ENCODE measurements around the gene ABTB1.
"Not testable (repeated sequence)": the region's sequence is repeated elsewhere in the genome, so short reads cannot be mapped to it uniquely, and the experiment has no call there.

Gene ABTB1

DNA sequence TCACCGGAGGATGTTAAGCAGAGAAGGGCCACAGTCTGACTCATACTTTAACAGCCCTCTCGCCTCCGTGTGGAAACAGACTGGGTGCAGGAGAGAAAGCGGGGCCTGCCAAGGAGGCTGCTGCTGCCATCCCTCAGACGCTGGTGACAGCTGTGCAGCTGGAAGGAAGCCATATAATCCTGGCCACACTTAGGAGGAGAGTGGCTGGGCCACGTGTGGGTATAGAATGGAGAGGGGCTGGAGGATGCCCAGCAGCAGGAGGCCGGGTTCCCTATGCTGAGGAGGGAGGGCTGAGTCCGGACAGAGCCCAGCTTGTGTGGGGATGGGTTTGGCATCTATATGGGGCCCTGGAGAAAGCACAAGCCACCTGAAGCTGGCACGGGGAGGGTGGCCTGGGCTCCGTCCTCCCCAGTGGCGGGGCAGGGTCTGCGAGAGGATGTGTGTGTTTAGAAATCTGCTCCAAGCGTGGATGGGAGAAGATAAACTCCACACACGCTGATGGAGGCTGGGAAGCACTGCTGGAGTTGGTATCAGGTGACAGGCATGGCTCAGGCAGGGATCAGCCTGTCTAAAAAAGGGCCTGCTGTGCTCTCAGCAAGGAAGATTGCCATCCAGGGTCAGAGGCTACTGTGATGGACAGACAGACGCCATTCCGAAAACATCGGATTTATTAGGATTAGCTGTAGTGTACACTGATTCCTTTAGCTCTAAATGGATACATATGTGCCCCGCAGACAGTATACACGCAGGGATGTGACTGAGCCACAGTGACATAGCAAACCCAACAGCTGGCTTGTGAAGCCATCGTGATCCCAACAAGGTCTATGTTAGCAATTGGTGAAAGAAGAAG, 15.9 kb downstream of the ABTB1 start:
- DNase-seq, result no peak

DNA sequence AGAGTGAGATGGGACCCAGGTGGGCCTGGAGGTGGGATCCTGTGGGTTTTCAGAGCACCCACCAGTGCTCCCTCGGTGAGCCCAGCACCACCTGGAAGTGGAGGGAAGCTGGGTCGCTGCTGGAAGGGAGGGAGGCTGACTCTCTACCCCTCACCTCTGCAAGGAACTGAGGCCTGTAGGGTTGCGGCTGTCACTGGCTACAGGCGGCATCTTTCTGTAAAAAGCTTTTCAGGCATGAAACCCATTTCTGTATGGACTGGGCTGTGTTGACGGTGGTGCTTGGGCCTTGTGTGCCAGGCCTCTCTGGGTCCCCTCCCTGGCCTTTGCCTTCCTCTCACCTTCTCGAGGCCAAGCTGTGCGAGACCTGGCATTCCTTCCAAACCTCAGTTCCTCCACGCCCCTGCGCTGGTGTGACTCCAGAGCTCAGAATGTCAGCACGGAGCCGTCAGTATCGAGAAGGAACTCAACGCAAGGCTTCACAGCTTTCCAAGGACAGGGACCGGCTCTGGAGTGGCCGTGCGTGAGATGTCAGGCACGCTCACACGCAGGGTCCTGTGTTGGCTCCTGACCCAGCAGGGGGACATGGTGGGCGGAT, 16.6 kb downstream of the ABTB1 start:
- DNase-seq, result no peak

DNA sequence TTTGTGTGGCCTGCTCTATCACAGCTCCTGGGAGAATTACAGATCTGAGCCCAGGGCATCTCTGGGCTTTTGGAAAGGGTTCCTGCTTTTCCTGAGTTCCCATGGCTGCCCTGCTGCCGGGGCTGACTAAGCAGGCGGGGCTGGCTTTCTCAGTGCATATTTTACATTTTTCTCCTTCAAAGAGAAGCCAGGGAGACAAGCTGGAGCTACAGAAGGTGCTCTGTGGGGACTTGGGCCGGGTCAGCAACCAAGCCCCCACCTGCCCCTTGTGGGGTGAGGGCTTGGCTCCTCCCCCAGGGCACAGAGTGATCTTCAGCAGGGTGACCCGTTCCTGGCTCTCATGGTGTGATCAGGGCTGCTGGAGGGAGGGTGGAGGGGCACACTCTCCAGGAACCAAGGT, 17.4 kb downstream of the ABTB1 start:
- no peak for DNase-seq

DNA sequence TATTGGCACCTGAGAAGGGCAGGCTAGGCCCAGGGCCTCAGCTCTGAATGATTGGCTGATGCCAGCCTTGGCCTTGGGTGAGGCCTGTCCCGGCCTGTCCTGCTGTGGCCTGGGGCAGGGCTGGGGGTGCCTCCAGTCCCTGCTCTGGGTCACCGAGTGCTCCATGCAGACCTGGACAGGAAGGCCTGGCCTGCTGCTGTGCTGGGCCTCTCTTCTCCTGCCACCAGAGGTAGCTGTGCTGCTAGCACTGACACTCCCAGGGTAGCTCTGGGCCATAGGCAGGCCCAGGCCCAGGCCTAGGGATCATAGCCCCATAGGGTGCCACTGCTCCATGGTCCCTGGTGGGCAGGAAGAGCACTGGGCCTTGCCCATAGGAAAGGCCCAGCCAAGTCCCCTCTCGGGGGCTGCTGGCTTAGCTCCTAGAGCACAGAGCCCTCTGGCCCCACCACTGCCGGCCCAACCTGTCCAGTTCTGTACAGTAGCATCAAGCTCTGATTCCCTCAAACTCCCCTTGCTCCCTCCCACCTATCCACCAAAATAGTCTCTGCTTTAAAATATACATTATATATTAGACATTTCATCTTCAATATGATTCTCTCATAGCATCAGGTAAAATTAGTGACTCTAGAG, 18.2 kb downstream of the ABTB1 start:
- DNase-seq, result no peak

DNA sequence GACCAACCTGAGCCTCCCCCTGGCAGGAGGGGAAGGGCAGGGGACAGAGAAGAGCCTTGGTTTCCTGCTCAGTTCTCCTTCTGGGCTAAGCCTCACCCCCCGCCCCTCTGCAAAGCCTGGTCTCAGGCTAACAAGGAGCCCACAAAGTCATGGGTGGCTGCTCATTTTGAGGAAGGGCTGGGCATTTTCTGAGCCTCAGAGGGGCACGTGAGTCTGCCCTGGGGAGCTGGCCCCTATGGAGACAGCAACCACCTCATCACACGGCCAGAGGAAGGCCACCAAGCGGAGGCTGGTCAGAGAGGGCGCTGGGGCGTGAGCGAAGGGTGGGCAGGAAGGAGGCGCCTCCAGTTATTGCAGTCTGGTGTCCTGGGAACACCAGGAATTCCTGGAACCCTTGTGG, 18.7 kb downstream of the ABTB1 start:
- no peak for DNase-seq

DNA sequence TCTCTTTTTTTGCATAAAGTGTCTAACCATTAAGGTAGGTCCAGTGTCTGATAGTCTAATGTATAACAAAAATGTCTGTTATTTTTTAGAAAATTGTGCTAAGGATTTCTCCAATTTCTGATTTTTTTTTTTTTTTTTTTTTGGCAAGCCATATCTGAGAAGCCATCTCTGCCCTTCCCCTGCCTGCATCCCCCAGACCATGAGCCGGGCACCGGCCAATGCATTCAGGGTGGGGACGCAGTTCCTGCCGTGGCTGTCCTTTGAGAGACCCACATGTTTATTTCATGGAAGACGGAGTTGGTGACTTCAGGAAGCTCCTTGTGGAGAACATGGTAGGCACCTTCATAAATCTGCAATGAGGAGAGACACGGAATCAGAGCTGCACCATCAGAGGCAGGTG, 19.2 kb downstream of the ABTB1 start:
- no peak for DNase-seq

DNA sequence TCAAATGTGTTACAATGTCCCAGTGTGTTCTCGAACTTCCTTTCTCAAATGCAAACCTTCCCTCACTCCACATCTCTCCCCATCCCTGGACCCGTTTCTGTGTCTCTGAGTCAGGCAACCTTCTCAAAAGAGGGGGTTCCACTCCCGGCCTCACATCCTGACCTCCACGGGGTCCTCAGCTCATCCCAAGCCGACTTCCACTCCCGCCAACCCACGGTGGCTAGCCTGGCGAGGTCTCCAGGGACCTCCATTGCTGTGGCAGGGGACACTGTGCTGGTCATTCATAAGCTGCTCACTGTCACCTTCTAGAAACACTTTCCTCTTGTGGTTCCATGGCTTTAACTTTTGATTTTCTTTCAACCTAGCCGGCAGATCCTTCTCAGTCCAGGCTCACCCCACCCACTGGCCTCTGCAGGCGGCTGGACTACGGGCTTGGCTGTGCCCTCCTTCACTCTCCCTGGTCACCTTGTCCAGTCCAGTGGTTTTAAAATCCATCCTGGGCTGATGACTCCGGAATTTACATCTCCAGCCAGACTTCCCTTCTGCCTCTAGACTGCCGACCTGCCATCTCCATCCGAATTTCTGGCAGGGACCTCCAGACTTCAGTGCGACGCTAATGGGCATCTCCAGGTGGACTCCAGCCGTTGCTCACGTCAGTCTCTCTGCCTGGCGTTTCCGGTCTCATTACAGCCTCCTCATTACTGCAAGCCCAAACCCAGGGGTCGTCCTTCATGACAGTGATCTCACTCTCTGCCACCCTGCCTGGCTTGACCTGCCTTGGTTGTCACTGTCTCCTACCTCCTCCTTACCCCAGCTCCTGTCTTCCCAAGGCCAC, 20.0 kb downstream of the ABTB1 start:
- no peak for DNase-seq

DNA sequence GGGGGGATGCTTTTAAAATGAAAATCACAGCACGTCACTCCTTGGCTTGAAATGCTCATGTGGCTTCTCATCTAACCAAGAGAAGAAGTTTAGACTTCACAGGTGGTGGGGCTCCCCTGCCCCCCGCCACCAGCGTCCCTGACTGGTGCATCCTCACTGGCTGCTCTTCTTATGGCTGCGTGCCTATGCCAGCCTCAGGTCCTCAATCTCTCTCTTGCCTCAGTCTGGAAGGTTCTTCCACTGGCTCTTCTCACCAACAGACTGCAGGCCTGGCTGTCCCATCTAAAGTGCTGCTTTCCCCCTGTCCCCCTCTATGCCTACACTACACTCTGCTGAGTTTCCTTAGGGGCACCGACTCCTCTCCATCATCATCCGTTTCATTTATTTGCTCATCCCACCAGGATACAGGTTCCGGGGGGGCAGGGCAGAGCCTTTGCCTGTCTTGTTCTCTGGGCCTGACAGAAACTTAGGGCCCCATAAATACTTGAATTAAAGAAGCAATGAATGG, 20.6 kb downstream of the ABTB1 start:
- no peak for DNase-seq

DNA sequence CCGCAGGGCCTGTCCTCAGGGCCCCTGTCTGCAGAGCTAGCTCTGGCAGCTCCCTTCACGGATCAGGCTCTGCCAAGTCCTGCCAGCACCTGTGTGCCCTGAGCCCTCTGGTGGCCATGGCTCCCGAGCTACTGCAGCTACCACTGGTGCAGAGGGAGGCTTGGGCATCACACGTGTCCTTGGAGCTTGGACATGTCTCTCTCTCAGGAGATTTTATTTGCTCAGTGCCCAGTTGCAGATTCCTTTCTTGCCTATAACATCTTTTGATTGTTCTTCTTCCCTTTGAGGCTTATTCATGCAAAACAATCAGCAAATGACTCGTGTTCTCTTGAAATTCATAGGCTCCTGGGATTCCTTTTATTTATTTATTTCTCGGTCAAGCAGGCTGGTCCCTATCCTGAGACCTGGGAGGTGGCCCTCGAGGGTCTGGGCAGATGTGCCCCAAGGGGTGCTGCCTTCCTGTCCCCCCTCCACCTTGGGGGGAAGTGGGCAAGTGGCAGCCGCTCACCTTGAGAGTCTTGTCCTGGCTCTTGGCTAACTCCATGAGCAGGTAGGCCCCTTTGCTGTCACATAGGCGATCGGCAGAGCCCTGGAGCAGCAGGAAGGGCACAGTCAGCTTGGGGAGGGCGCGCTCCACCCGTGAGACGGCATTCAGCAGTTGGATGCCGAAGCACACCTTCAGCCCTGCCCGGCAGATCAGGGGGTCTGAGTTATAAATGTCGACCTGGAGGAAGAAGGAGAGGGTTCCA, 21.9 kb downstream of the ABTB1 start:
- no peak for DNase-seq

DNA sequence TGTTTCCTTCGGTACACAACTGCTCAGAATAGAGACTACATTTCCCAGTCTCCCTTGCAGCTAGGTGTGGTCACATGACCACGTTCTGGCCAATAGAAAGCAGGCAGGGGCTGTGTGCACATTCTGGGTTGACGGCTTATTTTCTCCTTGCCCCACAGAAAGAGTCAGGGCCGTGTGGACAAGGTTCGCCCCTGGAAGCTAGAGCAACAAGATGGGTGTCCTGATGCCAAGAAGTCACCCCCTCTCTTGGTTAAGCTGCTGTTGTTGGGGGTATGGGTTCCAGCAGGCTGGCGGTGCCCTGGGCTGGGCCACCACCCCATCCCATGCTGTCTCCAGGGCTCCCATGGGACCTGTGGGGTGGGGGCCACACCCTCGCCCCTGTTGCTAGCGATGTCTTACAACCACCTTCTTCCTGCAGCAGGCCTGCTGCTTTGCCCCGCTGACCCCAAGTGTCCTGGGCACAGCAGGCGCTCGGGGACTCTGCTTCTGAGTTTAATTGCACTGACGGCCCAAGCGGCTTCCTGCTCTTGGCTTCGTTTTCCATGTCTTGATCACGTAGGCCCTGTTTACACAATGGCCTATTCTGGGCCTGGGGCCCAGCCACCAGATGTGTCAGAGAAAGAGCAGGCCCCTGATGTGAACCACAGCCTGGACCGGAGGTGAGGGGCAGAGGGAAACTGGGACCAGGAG, 24.9 kb downstream of the ABTB1 start:
- no peak for DNase-seq

DNA sequence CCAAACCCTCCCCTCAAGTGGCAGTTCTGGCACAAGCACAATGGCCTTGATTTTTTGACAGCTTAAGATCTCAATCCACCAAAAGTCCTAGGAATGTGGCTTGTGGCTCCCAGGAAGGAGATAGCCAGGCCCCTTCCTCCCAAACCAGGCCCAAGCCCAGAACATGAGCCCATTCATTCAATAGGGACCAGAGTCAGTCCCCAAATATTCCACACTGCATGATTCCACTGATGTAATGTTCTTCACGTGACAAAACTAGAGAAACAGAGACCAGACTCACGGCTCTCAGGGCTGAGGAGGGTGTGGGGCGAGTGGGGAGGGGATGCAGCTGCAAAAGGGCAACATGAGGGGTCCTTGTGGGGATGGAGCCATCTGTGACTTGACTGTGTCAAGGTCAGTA, 25.5 kb downstream of the ABTB1 start:
- no peak for DNase-seq

DNA sequence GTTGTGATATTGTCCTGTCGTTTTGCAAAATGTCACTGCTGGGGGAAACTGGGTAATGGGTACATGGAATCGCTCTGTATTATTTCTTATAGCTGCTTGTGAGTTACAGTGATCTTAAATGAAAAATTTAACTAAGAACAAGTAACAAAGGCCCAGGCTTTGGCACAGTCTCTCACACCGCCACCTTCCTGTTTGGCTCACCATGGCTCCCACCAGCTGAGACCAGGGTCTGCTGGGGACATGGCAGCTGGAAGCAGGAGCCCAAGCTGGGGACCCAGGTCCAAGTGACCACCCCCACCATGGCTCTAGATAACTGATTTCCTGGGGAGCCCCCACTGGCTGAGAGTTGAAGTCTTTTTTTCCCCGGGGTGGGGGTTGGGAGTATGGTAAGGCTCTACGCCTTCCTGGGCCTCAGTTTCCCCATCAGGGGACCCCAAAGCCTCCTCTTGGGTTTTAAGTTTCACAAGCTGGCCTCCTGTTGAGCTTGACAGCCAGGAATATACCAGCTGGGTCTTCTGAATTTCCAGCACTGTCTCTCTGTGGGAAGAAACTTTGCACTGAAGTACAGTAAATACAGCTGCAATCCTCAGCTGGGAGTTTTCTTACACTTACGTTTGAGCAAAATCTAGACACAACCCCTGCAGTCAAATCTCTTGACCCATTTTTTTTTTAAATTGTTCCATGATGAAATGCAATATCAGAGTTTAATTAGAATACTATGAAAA, 26.1 kb downstream of the ABTB1 start:
- DNase-seq, result no peak

DNA sequence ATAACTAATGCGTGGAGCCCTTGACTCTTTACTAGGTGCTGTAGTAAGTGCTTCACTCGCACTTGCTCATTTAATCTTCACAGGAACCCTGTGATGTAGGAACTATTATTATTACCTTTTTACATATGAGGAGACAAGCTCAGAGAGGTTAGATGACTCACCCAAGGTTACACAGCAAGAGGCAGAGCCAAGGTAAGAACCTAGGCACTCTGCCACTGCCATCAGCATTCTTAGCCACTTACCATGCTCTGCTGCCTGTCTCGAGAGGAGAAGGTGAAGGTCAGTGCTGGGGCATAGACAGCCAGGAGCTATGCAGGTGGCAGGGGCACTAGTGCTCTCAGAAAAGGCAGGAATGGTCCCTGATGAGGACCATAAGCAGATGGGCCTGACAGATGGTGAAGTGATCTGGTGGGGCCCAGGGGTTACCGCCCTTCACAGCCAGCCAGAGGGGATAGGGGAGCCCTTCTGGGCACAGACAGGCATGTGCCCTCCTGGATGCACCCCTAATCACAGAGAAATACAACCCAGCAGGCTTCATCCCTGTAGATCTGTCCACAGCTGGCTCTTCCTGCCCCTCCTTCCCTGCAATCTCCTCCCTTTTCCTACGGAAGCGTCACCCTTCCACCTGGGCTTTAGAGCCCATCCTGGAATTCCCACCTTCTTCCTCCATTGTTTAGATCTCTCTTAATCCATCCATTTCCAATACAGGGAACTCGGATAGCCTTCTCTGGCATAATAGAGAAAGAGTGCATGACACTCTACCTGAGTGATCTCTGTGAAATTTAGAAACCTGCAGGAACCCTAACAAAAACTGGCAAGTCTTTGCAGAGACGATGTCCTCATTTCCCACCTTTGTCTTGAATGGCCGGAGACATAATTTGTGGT, 26.9 kb downstream of the ABTB1 start:
- DNase-seq, result no peak

DNA sequence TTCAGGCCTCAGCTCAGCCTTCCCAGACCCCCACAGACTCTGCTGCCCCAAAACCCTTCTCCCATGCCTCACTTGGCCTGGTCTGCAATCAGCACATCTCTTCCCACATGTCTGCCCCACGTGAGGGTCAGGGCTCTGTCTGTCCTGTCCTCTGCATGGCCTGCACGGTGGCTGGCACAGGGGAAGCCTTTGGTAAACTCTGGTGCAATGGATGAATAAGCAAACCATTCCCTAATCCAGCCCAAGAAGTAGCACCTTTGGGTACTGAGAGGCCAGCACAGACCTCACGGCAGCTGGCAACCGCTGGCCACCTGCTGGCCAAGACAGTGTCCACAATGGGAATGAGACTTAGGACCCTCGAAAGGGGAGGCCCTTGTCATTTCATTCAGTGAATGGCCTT, 27.7 kb downstream of the ABTB1 start:
- DNase-seq, result no peak

DNA sequence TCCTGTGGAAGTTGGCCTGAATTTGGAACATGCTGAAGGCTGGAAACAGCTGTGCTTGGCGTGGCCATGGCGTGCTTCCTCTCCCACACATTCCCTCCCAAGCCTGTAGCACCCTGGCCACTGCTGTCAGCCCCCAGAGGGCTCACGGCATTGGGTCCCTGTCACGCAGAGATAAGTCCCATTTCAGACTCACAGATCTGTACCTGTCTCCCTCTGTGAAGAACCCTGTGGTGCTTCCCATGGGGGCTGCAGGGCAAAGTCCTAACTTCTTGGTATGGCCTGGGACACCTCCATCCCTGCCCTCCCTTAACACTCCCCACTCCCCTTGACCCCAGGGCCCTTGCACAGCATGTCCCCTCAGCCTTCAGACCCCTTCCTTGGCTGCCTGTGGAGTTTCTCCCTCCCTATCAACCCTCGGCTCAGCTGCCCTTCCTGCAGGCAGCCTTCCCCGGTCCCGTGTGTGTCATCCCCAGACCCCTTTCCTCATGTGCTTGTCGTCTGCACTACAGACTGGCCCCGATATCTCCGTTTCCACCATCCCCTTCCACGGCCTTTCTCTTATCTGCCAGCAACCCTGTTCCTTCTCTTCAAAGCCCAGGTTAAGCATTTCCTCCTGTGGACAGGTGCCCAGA, 28.6 kb downstream of the ABTB1 start:
- DNase-seq, result no peak

DNA sequence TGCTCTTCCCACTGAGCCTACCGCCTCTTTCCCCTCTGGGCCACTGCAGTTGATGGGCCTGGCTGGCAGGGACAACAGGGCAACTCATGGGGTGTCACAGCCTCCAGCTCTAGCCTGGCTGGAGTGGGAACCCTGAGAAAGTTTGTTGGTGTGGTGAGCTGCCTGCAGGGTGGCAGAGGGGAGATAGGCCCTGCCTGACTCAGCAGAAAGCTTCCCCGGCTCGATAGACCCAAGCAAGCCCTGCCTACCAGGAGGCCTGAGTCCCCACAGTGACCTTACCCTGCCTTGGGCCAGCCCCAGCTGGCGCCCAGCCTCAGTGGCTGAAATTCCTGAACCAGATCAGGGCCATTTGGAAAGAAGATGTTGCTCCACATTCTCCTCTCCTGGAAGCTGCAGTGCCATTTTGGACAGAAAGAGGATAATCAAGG, 29.4 kb downstream of the ABTB1 start:
- DNase-seq, result no peak

DNA sequence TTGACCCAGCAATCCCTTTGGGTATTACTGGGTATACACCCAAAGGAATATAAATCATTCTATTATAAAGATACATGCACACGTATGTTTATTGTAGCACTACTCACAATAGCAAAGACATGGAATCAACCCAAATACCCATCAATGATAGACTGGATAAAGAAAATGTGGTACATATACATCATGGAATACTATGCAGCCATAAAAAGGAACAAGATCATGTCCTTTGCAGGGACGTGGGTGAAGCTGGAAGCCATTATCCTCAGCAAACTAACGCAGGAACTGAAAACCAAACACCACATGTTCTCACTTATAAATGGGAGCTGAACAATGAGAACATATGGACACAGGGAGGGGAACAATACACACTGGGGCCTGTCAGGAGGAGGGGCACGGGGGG, 32.1 kb downstream of the ABTB1 start:
- DNase-seq, result not testable (repeated sequence)

DNA sequence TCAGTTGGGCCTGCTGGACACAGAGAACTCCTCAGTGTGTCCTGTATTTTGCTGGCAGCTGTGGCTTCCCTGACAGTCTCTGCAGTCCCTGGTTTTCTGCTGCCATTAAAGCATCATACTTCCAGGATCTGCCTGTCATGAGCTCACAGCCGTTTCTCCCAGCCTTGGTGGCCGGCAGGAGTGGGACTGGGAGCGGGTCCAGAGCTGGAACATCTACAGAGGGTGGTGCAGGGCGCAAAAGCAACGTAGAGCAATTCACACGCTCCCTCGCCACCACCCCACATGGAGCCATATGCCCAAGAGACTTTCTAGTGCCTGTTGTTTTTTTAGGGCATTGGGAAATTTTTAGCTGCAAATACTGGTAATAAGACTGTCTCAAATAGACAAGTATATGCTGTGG, 33.6 kb downstream of the ABTB1 start:
- DNase-seq, result no peak

DNA sequence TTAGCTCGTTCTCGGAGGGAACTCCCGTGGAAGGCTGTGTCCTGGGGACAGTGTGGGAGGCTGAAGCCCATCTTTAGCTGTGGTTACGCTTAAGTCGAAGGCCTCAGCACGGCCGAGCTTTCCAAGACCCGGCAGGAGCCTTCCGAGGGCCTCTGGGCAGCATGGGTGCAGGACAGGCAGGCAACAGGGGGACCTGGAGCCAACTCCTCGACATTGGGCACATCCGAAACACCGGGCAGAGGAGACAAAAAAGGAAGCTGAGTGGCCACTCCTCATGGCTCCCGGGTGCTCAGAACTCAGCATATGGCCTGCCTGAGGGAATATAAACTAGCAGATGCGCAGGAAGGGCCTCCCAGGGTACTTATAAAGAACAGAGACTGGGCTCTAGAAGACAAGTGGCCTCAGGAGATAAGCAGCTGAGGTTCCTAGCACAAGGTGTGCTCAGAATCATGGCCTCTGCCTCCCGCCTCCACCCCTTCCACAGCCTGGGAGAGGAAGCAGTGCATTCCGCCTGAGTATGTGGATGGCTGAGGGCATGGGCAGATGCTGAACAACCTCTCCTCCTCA, 34.1 kb downstream of the ABTB1 start:
- DNase-seq, result no peak

Measured in DMS79 (cell line).